ACC112 (cell line): Measurements from ENCODE around the gene CEACAM5.
"Not testable (repeated sequence)": the region's sequence is repeated elsewhere in the genome, so short reads cannot be mapped to it uniquely, and the experiment has no call there.

ENCODE experiments used
- H2AFZ ChIP-seq: fragments of 200-600 bp; sonication (generic); one replicate; pipeline ENCODE4 v1.6.0; 2017; ENCODE audit warnings: antibody characterized with exemption, low read length; ENCODE audit not compliant: unreplicated experiment
- H3K27ac ChIP-seq: fragments of 200-600 bp; sonication (generic); 2 replicates; pipeline ENCODE4 v1.5.1; 2014; ENCODE audit warnings: low read depth, mild to moderate bottlenecking, antibody characterized with exemption, low read length, moderate library complexity
- H3K27me3 ChIP-seq: fragments of 200-600 bp; sonication (generic); 2 replicates; pipeline ENCODE4 v1.6.1; 2014; ENCODE audit warnings: mild to moderate bottlenecking, antibody characterized with exemption, low read length, moderate library complexity, mixed read lengths; ENCODE audit not compliant: insufficient read depth
- H3K36me3 ChIP-seq: fragments of 200-600 bp; sonication (generic); 2 replicates; pipeline ENCODE4 v1.6.1; 2016; ENCODE audit warnings: mild to moderate bottlenecking, antibody characterized with exemption, low read length, moderate library complexity, mixed read lengths; ENCODE audit not compliant: insufficient read depth
- H3K4me1 ChIP-seq: fragments of 200-600 bp; sonication (generic); one replicate; pipeline ENCODE4 v1.6.1; 2016; ENCODE audit warnings: low read length, mixed read lengths; ENCODE audit not compliant: insufficient read depth, unreplicated experiment, control insufficient read depth
- H3K4me3 ChIP-seq: fragments of 200-600 bp; sonication (generic); 2 replicates; pipeline ENCODE4 v1.5.1; 2014; ENCODE audit warnings: mild to moderate bottlenecking, low read depth, low read length
- H3K79me2 ChIP-seq: fragments of 200-600 bp; sonication (generic); one replicate; pipeline ENCODE4 v1.6.0; 2016; ENCODE audit warnings: low read length; ENCODE audit not compliant: control insufficient read depth, unreplicated experiment, insufficient read depth

Gene CEACAM5

DNA sequence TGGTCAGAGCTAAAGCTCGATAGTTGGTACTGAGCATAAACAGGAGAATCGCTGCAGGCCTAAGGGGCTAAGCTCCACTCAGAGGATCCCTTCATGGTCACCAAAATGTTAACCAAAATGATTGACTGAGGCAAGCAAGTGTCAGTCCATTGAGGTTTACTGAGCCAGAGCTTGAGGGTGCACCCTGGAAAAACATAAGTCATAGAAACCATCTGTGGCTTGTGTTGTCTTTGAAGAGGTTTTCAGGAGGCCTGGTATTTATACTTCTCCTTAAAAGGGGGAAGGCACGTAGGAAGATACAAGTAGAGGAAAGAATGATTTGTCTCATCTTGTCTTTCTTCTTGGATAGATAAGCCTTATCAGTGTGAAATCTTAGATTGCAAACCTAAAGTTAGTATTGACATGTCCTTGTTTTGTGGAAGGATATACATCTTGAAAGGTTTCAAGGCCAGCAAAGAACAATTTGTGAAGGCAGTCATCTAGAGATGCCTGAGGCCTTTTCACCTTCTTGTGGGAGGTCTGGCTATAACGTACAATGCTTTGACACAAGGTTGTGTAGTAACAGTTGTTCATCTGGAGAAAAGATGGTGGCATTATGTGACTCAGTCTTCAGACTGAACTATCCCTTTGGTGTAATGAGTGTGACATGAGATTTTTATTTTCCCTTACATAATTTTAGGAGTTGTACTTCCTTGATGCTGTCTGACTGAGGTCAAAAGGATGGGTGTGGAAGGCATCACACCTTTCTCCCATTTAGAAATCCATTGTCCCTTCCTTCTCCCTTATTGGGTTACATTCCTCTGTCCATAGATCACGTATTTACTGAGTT lies 32.2 kb downstream of the CEACAM5 start:
- Histone ChIP-seq H3K27ac (no peak overlapping the region), H2AFZ (no peak overlapping the region), H3K36me3 (no peaks in the 10 kb centered on the region), H3K4me1 (no peaks in the 10 kb centered on the region), H3K79me2 (no peaks in the 10 kb centered on the region), H3K27me3 (peaks cover 53% of the 10 kb centered on the region), H3K4me3 (no peak overlapping the region)

DNA sequence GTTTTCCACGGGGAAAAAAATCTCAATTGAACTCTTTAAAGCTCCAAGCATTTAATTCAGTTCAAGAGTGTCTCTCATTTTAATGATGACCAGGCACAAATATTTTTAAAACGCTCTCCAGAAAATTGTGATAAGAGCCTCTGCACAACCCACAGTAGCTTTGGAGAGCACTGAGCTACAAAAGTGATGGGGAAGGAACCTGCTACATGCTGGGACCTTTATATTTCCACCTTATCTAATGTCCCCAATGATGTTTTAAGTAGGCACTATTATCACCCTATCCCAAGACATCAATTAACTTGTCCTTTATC lies 32.8 kb downstream of the CEACAM5 start:
- H3K4me3 ChIP-seq = no peak overlapping the region
- H3K27ac ChIP-seq = no peak overlapping the region
- H3K36me3 ChIP-seq = no peaks in the 10 kb centered on the region
- peaks cover 54% of the 10 kb centered on the region for H3K27me3 ChIP-seq
- no peaks in the 10 kb centered on the region for H3K4me1 ChIP-seq
- no peak overlapping the region for H2AFZ ChIP-seq
- H3K79me2 ChIP-seq = no peaks in the 10 kb centered on the region

GRCh38 chr19:41744850-41745249 lies 36.4 kb downstream of the CEACAM5 start:
- Histone ChIP-seq H3K36me3 (no peaks in the 10 kb centered on the region), H3K27ac (no peak overlapping the region), H2AFZ (no peak overlapping the region), H3K4me3 (no peak overlapping the region), H3K27me3 (peaks cover 58% of the 10 kb centered on the region), H3K4me1 (no peaks in the 10 kb centered on the region), H3K79me2 (no peaks in the 10 kb centered on the region)

DNA sequence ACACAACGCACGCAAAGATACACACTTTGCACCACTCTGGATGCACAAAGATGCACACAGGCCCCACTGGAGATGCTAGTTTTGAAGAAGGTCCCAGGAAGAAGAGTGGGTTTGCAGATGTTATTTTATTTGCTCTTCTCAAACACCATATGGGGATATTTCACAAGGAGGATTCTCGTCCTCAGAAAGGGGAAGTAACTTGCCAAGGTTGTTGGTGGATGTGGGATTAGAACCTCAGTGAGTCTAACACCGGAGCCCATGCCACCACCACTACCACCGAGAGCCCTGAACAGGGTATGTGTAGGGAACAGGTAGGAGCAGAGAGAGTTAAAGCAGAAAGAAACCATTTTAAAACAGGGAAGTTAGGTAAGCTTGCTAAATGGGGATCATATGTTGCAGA lies 37.3 kb downstream of the CEACAM5 start:
- no peaks in the 10 kb centered on the region for H3K4me1 ChIP-seq
- H3K27me3 ChIP-seq = peaks cover 55% of the 10 kb centered on the region
- H3K79me2 ChIP-seq = no peaks in the 10 kb centered on the region

DNA sequence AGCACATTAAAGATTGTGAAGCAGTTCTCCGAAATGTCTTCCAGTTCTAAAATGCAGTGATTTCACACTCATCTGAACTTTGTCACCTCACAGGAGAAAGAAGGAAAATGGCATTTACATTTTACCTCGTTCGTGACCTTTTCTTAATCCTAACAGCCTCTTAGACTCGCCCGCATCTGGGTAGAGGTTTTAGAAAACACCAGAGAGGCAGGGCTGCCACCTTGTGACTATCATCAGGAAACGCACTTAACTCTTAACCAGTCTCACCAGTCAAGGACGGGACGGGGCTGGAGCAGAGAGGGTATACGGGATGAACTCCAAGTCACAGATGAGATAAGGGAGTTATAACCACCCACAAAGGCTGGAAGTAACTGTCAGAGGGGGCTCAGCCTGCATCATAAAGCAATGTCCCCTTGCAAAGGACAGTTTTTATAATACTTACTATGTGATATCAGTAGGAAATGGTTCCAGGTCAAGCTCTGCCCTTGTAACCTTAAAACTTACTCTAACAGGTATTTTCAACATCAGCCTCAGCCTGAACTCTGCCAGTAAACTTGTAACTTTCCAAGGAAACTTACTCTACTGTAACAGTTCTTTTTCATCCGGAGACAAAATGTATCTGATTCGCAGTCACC lies 38.3 kb downstream of the CEACAM5 start:
- H3K27ac ChIP-seq = no peak overlapping the region
- H3K4me1 ChIP-seq = no peaks in the 10 kb centered on the region
- H3K36me3 ChIP-seq = no peaks in the 10 kb centered on the region
- H2AFZ ChIP-seq = no peak overlapping the region
- no peaks in the 10 kb centered on the region for H3K79me2 ChIP-seq
- H3K4me3 ChIP-seq = no peak overlapping the region
- peaks cover 56% of the 10 kb centered on the region for H3K27me3 ChIP-seq

More for the DNA sequence above, 37.3 kb downstream of the CEACAM5 start:
- Histone ChIP-seq H3K27ac (no peak overlapping the region), H2AFZ (no peak overlapping the region), H3K4me3 (no peak overlapping the region), H3K36me3 (no peaks in the 10 kb centered on the region)

DNA sequence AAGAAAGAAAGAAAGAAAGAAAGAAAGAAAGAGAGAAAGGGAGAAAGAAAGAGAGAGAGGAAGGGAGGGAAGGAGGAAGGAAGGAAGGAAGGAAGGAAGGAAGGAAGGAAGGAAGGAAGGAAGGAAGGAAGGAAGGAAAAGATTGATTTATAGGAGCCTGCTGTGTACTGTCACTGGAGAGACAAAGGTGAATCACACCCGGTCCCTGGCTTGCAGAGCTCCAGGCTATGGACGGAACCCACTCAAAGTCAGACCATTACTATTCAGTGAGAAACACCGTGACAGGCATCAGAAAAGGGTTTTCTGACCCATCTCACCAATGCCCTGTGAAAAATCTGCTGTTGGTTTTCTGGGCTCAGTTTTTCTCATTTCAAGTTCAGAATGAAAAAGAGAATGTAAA lies 39.6 kb downstream of the CEACAM5 start:
- no peak overlapping the region for H2AFZ ChIP-seq
- no peaks in the 10 kb centered on the region for H3K4me1 ChIP-seq
- no peaks in the 10 kb centered on the region for H3K79me2 ChIP-seq
- no peak overlapping the region for H3K27ac ChIP-seq
- H3K36me3 ChIP-seq = no peaks in the 10 kb centered on the region
- H3K27me3 ChIP-seq = peaks cover 60% of the 10 kb centered on the region
- no peak overlapping the region for H3K4me3 ChIP-seq

- H3K27ac ChIP-seq = not testable (repeated sequence)
Measured at GRCh38 chr19:41750248-41751134, 42.1 kb downstream of the CEACAM5 start.

DNA sequence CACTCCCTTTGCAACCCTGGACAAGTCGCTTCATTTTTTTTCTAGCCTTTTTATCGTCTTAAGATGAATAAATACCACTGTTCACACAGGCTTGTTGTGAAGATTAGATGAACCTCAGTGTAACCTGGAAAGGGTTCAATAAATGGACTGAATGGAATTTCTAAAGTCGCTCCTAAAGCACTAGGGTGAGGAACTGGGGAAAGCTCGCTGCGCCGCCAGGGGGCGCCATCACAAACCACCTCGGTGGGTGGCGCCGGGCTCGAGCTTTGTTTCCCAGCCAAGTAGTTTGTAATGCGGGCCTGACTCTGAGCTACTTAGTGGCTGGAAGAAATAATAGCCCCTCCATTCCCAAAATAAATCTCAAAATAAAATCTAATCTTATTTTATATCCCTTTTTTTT lies 44.7 kb downstream of the CEACAM5 start:
- no peak overlapping the region for H2AFZ ChIP-seq
- no peak overlapping the region for H3K27ac ChIP-seq
- peaks cover 33% of the 10 kb centered on the region for H3K27me3 ChIP-seq

More at GRCh38 chr19:41750248-41751134, 42.1 kb downstream of the CEACAM5 start:
- not testable (repeated sequence) for H3K4me1 ChIP-seq, H2AFZ ChIP-seq, H3K36me3 ChIP-seq, H3K79me2 ChIP-seq, H3K4me3 ChIP-seq
- peaks cover 53% of the 10 kb centered on the region for H3K27me3 ChIP-seq

DNA sequence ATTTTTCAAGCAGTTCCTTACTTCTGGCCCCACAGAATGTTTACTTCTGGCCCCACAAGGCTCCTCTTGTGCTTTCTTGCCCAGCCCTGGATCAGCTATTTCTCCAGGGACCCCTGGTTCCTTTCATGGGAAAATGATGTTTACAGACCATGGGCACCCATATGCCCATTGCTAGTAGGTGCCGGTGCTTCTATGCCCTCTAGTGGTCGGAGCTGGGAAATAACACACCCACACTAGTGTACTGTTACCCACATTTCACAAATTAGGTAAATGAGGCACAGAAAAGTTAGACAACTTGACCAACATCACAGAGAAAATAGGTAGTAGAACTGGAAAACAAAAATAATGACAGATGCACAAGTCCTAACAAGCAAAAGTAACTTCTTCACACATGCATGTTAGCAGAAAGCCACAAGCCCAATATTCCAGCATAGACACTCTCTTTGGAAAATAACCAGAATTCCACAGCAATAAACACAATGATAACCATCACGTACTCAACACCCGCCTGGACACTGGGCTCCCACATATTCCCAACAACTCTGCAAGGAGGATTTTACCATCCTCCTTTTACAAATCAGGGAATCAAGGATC lies 45.6 kb downstream of the CEACAM5 start:
- Histone ChIP-seq H3K4me1 (no peaks in the 10 kb centered on the region), H3K4me3 (no peak overlapping the region), H3K36me3 (no peaks in the 10 kb centered on the region), H3K27me3 (peaks cover 24% of the 10 kb centered on the region), H2AFZ (no peak overlapping the region), H3K79me2 (no peaks in the 10 kb centered on the region), H3K27ac (no peak overlapping the region)

More for the DNA sequence above, 44.7 kb downstream of the CEACAM5 start:
- no peaks in the 10 kb centered on the region for H3K4me1 ChIP-seq
- H3K79me2 ChIP-seq = no peaks in the 10 kb centered on the region
- no peaks in the 10 kb centered on the region for H3K36me3 ChIP-seq
- H3K4me3 ChIP-seq = no peak overlapping the region

GRCh38 chr19:41755328-41755913 lies 47.0 kb downstream of the CEACAM5 start, which contains the start of gene CEACAM6:
Gene CEACAM6 (plus strand): TSS chr19:41755530. CDS start chr19:41755639, 109 bp downstream.
- Histone ChIP-seq H3K27ac (no peak within 1 kb of the TSS), H3K4me1 (no peaks in the 10 kb centered on the region), H3K36me3 (no peaks in the 10 kb centered on the region), H3K4me3 (no peak within 1 kb of the TSS), H2AFZ (no peak within 1 kb of the TSS), H3K27me3 (peaks cover 38% of the 10 kb centered on the region), H3K79me2 (no peaks in the 10 kb centered on the region)
